C4-2B (cell line): ENCODE data around the gene MRPL45.

Source experiments
- H3K27ac ChIP-seq: fragments of 450-650 bp; 2 replicates; pipeline ENCODE4 v1.5.1; 2017
- CTCF ChIP-seq: fragments of 450-650 bp; conservative IDR thresholded peaks from 2 replicates; pipeline ENCODE4 v1.5.1; 2017; ENCODE audit warnings: mild to moderate bottlenecking
- ZFX ChIP-seq: fragments of 450-650 bp; IDR thresholded peaks from 2 replicates; pipeline ENCODE4 v1.6.1; 2017

Gene MRPL45

DNA sequence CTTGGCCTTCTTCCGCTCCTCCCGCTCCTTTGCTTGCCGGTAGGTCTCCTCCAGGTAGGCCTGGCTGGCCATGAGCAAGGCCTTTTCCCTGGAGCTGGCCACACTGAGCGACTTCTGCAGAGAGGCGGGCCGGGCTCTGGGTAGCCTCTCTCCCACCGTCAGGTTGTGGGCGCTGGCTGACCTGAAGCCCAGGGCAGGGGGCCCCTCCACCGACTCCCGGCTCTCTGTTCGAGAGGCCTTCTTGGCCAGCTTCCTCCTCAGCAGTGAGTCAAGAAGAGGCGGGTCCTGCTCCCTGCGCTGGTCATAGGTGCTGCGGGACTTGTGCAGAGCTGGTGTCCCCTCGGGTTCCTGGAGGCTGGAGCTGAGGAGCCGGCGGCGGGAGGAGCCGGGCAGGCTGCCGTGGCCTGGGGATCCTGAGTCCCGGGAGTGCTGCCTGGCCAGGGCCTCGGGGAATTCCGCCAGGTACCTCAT lies 34.0 kb downstream of the MRPL45 start:
- TF ChIP-seq CTCF (no peak), ZFX (no peak)
- no peak overlapping the region for H3K27ac ChIP-seq

DNA sequence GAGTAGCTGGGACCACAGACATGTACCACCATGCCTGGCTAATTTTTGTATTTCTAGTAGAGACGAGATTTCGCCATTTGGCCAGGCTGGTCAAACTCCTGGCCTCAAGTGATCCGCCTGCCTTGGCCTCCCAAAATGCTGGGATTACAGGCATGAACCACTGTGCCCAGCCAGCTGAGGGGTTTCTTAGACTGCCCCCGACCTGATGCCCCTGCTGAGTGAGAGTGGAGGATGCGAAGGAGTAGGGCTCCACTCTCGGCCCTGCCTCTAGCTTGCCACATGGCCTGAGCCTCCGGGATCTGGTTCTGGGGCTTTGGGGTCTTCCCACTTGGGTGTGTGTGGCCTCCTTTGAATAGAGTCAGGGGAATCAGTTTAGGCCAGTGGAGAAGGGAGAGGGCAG lies 35.8 kb downstream of the MRPL45 start:
- TF ChIP-seq CTCF (no peak), ZFX (no peak)
- H3K27ac ChIP-seq = no peak overlapping the region

- TF ChIP-seq ZFX (no peak), CTCF (peak; percentile 89)
- no peak overlapping the region for H3K27ac ChIP-seq
Observed at GRCh38 chr17:38333635-38334295, 36.8 kb downstream of the MRPL45 start.

DNA sequence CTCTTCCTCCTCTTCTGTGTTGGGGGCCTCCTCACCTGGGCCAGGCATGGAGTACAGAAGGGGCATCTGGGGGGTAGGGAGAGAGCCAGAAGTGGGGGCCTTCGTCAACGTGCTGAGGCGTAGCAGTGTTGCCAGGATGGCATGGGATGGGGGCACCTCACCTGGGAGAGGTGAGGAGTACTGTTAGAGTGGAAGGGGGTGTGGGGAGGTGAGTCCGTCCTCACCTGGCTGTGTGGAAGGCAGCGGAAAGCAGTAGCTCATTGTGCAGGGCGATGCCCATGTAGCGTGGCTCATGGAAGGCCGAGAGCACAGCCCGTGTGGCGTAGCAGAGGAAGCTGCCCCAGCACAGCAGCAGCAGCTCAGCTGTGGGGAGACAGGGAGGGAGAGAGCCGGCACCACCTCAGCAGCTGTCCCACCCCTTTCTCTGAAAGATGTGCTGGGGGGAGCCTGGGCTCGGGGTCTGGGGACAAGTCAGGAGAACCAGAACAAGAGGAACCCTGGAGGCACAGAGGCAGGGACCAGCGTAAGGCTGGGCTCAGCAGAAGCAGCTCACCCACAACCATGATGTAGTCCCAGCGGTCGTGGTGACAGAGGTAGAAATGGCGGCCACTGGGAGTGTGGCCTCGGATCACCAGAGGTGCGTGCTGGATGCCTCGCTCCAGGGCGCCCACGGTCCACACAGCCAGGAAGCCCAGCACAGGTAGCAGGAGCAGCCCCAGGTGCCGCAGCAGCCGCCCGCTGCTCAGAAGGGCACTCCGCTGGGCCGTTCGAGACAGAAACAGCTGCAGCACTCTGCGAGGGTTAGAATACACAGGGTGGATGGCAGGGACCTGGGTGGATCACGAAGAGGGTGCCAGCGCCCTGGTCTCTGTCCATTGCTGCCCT lies 37.8 kb downstream of the MRPL45 start:
- H3K27ac ChIP-seq = no peak overlapping the region
- TF ChIP-seq ZFX = no peak
- TF ChIP-seq CTCF = no peak

- no peak for TF ChIP-seq ZFX
- TF ChIP-seq CTCF = no peak
Observed at GRCh38 chr17:38336838-38337237, 39.9 kb downstream of the MRPL45 start.

DNA sequence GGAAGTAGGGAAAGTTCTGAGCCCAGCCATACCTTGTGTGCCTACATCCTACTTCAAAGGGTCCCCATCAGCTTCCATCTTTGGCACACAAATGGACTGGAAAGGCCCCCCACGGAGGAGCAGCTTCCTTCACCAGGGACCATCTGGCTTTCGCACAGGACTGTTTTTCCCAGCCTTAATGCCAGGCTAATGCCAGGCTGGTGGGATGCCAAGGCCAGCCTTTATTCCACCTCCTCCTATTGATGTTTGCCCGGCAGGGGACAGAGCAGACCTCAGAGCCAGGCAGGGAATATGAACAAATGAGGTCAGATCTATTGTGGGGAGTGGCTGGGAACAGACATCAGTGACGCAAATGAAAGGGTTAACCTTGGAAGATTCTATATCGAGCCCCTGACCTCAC lies 41.1 kb downstream of the MRPL45 start:
- no peak for TF ChIP-seq CTCF
- no peak for TF ChIP-seq ZFX
- no peak overlapping the region for H3K27ac ChIP-seq

More at GRCh38 chr17:38336838-38337237, 39.9 kb downstream of the MRPL45 start:
- H3K27ac ChIP-seq = no peak overlapping the region

DNA sequence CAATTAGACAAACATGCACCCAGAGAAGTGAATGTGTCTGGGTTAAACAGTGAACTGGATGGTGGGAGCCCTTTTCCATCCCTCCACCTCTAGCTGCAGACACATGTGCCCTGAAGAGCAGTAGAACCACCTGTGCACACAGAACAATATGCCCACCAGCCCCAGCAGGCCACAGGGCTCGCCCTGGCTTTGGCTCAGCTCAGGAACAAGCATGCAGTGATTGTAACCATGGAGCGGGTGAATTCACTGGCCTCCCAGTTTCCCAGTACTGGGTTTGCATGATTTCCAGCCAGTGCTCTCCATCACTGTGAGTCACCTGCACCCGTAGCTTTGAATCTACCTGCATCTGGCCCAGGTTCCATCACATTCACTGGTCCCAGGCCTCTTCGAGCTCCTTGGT lies 41.6 kb downstream of the MRPL45 start:
- TF ChIP-seq ZFX = no peak
- no peak for TF ChIP-seq CTCF
- no peak overlapping the region for H3K27ac ChIP-seq
